ENCODE data around the gene TMPRSS7.
A peak's percentile ranks its signal among the peaks of the same experiment; 100 is the strongest.

TMPRSS7 gene

GRCh38 chr3:112084980-112085705 lies 50.6 kb downstream of the TMPRSS7 start:
- TF ChIP-seq TSHZ2 (CRISPR knock-in tag; IDR thresholded peaks at IDR 0.05) = no peak
- TF ChIP-seq ZC3H10 (CRISPR knock-in tag; IDR thresholded peaks at IDR 0.05) = no peak
- no peak for TF ChIP-seq BACH2 (CRISPR knock-in tag; IDR thresholded peaks at IDR 0.05; ENCODE audit: borderline replicate concordance)
- TF ChIP-seq ARNTL (CRISPR knock-in tag; IDR thresholded peaks at IDR 0.05; ENCODE audit: borderline replicate concordance, low read depth) = no peak
- no peak for TF ChIP-seq CSRNP3 (CRISPR knock-in tag; IDR thresholded peaks at IDR 0.05)
- no peak for TF ChIP-seq RARB (CRISPR knock-in tag; IDR thresholded peaks at IDR 0.05)
- peak; percentile 8; the same call in 1 of the 3 replicates for ATAC-seq

- no peak for TF ChIP-seq ARNTL (CRISPR knock-in tag; IDR thresholded peaks at IDR 0.05; ENCODE audit: borderline replicate concordance, low read depth)
- TF ChIP-seq ZFP30 (CRISPR knock-in tag; IDR thresholded peaks at IDR 0.05) = no peak
- no peak for TF ChIP-seq POU6F1 (CRISPR knock-in tag; IDR thresholded peaks at IDR 0.05; ENCODE audit: borderline replicate concordance, low read depth)
- TF ChIP-seq RARB (CRISPR knock-in tag; IDR thresholded peaks at IDR 0.05) = no peak
- TF ChIP-seq SNAI2 (CRISPR knock-in tag; IDR thresholded peaks at IDR 0.05) = no peak
- no peak for TF ChIP-seq ZNF8 (CRISPR knock-in tag; IDR thresholded peaks at IDR 0.05)
- TF ChIP-seq BACH2 (CRISPR knock-in tag; IDR thresholded peaks at IDR 0.05; ENCODE audit: borderline replicate concordance) = no peak
- TF ChIP-seq PPARA (CRISPR knock-in tag; IDR thresholded peaks at IDR 0.05; ENCODE audit: borderline replicate concordance) = no peak
- TF ChIP-seq TSHZ2 (CRISPR knock-in tag; IDR thresholded peaks at IDR 0.05) = no peak
- no peak for TF ChIP-seq OSR1 (CRISPR knock-in tag; IDR thresholded peaks at IDR 0.05)
- no peak for TF ChIP-seq TOX (CRISPR knock-in tag; IDR thresholded peaks at IDR 0.05; ENCODE audit: borderline replicate concordance)
- no peak for TF ChIP-seq CREB5 (CRISPR knock-in tag; IDR thresholded peaks at IDR 0.05; ENCODE audit: low read depth)
- no peak for ATAC-seq
These were observed 51.2 kb downstream of the TMPRSS7 start for GRCh38 chr3:112085735-112086075.

GRCh38 chr3:112086076-112086854 lies 51.7 kb downstream of the TMPRSS7 start, which contains the start of gene C3orf52:
C3orf52 (plus strand) TSS chr3:112086389; CDS start chr3:112086408, 19 bp downstream.
- no peak for TF ChIP-seq ESRRG (CRISPR knock-in tag; IDR thresholded peaks at IDR 0.05)
- TF ChIP-seq POU6F1 (CRISPR knock-in tag; IDR thresholded peaks at IDR 0.05; ENCODE audit: borderline replicate concordance, low read depth) = no peak
- TF ChIP-seq BACH2 (CRISPR knock-in tag; IDR thresholded peaks at IDR 0.05; ENCODE audit: borderline replicate concordance) = no peak
- TF ChIP-seq OSR1 (CRISPR knock-in tag; IDR thresholded peaks at IDR 0.05) = no peak
- ATAC-seq = peak; percentile 97
